NCI-H226 (cell line): ENCODE results near the gene SKIL.
"Not testable (repeated sequence)": the region's sequence is repeated elsewhere in the genome, so short reads cannot be mapped to it uniquely, and the experiment has no call there.

Experiments
- DNase-seq: peaks from one replicate; pipeline ENCODE4 v3.0.0-alpha.2; 2015

The SKIL gene, protein sequence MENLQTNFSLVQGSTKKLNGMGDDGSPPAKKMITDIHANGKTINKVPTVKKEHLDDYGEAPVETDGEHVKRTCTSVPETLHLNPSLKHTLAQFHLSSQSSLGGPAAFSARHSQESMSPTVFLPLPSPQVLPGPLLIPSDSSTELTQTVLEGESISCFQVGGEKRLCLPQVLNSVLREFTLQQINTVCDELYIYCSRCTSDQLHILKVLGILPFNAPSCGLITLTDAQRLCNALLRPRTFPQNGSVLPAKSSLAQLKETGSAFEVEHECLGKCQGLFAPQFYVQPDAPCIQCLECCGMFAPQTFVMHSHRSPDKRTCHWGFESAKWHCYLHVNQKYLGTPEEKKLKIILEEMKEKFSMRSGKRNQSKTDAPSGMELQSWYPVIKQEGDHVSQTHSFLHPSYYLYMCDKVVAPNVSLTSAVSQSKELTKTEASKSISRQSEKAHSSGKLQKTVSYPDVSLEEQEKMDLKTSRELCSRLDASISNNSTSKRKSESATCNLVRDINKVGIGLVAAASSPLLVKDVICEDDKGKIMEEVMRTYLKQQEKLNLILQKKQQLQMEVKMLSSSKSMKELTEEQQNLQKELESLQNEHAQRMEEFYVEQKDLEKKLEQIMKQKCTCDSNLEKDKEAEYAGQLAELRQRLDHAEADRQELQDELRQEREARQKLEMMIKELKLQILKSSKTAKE

DNA sequence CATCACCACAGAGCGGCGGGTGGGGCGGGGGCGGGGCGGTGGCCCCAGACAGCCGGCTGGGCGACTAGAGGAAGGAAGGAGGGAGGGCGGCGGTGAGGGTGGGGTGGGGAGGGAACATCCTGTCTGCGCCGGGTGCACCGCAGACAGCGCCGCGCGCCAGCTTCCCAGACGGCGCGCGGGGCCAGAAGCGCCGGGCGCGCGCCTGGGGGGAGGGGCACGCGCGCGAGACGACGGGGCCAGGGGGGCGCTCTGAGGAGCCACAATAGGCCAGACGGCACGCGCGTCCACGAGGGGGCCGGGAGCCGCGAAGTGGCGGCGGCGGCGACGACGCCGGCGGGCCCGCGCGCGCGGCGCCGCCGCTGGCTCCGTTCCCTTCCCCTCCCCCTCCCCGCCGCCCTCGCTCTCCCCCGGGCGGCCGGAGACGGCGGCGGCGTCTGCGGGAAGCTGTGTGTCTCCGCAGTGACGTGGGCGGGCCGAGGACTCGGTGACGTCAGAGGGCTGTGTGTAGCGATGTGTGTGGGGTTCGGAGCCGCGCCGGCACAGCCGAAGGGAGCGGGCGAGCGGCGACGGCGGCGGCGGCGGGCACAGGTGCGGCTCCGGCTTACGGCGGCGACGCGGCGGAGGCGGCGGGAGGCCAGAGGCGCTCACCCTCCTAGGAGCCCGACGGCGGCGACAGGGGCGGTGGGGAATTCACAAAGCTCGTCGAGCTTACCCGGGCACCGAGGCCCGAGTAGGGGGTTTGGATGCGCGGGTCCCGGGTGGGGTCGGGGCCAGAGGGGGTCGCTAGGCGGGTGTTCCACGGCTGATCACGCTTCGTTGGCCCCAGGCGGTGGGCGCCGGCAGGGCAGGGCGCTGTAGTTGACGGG is at the start of gene SKIL:
TSS of gene SKIL (plus strand) at position 540 of the 866 bp plus-strand sequence. CDS start 2,617 bp downstream, outside the sequence.
- DNase-seq = peak; percentile 94

DNA sequence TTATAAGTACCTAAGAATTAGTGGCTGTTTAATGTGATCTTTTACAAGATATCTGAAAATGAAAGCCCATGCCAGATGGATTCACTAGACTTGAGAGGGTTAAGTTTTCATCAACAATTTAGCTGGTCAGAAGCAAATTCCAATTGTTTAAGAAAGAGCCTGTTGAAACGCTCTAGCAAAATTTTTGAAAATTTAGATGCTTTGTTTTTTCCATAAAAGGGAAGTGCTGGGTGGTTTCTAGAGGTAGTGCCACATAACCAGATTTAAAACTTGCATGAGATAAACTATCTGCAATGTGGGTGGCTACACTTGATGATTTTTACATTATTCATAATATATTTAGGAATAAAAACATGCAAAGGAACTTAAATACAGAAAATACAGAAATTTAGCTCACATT is 48.5 kb upstream of the SKIL start:
- DNase-seq = no peak

DNA sequence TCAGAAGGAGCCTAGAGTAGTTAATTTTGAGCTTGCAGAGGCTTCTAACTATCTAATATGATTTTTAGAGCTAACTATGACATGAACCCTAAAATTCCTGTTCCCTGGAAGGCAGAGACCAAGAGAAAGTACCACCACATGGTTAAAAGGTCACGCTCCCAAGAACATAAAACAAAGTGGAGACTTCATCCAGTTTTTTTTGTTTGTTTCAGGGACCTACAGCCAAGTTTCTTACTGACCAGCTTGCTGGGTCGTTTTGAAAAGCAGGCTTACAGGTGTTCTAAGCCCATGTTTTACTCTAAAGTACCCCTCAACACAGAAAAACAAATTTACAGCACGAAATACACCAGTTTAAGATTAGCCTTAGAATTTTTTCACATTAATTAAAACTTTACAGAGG is 39.6 kb upstream of the SKIL start:
- DNase-seq = no peak

DNA sequence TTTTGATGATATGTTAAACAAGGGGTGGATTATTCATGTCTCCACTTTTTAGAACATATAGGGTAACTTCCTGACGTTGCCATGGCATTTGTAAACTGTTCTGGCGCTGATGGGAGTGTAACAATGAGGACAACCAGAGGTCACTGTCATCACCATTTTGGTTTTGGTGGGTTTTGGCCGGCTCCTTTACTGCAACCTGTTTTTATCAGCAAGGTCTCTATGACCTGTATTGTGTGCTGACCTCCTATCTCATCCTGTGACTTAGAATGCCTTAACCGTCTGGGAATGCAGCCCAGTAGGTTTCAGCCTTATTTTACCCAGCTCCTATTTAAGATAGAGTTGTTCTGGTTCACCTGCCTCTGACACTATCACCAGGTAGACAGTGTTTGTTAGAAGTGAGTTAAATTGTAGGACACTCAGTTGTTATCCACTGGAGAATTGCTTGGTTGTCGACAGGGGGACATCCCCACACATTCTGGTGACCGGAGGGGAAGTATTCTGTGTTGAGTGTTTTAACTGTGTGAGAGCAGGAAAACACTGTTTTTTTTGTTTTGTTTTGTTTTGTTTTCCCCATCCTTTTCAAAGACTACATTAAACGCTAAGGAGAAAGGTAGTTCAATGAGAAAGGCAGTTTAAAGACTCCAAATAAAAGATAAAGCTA is 36.9 kb upstream of the SKIL start:
- DNase-seq = no peak

DNA sequence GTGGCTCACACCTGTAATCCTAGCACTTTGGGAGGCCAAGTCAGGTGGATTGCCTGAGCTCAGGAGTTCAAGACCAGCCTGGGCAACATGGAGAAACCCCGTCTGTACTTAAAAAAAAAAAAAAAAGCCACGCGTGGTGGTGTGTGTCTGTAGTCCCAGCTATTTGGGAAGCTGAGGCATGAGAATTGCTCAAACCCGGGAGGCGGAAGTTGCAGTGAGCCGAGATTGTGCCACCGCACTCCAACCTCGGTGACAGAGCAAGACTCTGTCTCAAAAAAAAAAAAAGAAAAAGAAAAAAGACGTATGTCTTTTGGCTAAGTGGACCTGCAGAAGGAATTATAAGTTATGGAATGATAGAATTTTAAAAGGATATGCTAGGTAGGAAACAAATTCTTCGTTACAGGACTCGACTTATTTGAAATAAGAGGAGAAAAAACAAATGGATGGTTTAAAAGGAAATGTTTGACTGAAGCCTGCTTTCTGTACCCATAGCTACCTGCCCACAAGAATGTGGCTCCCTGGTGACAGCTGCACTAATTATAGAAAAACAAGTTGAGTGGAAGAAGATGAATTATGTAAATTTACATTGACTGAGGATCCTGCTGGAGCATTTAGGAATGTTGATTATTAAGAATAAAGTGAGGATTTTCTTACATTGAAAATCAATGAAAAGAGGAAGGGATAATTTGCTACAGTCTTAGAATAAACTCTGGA is 36.0 kb upstream of the SKIL start:
- no peak for DNase-seq

DNA sequence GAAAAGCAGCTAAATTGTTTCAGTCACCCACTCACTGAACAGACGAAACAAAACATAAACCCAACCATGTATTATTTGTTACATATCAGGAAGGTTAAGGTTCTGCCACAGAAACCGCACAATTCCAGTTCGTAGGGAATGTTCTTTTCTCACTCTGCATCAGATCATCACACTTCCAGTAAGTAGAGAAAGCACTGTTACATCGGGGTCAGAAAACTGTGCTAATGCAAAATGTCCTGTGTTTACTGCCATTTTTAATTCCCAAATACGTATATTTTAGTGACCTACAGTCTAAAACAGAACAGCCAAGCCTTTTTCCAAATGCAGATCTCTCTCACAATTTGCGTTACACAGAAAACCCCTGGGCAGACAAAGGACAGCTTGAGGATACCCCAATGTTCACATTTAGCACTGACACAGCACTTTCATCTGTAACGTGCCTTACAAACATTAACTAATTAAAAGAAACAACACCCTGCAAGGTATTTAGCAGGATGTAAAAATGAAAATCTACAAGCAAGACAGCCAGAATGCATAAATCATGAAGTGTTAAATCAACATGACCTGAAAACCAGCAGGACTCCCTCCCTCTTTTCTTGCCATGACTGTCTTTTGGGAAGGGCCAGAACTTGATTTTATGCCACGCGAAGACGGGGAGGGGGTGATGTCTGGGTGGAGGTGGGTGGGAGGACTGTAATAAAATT is 34.8 kb upstream of the SKIL start:
- no peak for DNase-seq

DNA sequence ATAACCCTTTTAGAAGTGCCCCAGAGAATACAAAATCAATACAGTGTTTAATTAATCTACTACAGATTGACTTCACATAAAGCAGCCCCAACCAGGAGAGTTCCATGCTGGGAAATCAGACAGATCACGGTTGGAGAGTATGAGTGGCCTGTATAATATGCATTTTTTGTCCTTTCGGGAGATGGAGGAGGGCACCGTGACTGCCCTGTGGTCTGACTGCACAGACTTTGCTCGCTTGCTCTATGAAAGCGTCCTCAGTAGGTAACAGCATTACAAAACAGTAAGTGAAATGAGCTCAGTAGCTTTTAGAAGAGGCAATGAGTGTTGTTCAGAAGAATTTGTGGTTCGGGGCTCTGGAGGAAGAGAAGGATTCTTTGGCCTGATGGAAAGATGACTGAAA is 34.2 kb upstream of the SKIL start:
- DNase-seq = no peak

DNA sequence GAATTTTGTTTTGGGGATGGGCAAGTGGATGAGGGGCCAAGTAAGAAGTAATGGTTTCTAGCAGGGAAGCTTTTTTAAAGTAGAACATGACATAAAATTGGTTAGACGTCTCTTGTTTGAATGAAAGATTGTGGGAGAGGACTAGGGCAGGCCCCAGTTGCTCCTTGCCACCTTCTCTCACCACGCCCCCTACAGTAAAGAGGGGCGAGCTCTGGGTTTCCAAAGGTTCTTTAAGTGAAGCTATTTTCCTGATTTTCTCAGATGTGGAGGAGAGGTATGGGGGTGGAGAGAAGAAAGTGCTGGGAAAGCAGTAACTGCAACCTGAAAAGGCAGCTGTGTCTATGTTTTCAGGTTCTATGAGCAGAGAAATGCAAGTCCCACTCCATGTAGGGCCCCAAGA is 32.6 kb upstream of the SKIL start:
- DNase-seq = no peak

DNA sequence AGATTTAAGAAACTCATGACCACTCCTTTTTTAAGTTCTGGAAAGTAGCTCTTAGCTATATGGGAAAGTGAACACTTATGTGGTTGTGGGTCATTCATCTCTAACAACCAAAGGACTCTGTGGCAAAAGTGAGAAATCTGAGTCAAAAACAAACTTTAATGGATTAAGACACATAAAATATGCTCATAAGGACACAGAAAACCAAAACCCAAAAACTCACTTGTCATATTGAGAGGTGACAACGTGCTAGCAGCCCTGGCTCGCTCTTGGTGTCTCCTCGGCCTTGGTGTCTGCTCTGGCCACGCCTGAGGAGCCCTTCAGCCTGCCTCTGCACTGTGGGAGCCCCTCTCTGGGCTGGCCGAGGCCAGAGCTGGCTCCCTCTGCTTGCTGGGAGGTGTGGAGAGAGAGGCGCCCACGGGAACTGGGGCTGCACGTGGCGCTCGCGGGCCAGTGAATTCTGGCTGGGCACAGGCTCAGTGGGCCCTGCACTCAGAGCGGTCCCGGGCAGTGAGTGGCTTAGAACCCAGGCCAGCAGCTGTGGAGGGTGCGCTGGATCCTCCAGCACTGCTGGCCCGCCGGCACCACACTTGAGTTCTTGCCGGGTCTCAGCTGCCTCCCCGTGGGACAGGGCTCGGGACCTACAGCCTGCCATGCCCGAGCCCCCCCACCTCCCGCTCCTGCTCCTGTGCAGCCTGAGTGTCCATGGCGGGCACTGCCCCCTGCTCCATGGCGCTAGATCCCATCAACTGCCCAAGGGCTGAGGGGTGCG is 30.3 kb upstream of the SKIL start:
- DNase-seq = no peak

DNA sequence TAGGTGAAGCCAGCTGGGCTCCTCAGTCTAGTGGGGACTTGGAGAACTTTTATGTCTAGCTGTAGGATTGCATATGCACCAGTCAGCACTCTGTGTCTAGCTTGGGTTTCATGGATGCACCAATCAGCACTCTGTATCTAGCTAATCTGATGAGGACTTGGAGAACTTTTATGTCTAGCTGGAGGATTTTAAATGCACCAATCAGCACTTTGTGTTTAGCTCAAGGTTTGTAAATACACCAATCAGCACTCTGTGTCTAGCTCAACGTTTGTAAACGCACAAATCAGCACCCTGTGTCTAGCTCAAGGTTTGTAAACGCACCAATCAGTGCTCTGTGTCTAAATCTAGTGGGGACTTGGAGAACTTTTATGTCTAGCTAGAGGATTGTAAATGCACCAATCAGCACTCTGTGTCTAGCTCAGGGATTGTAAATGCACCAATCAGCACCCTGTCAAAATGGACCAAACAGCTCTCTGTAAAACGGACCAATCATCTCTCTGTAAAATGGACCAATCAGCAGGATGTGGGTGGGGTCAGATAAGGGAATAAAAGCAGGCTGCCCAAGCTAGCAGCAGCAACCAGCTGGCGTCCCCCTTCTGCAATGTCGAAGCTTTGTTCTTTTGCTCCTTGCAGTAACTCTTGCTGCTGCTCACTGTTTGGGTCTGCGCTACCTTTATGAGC is 29.5 kb upstream of the SKIL start:
- not testable (repeated sequence) for DNase-seq

DNA sequence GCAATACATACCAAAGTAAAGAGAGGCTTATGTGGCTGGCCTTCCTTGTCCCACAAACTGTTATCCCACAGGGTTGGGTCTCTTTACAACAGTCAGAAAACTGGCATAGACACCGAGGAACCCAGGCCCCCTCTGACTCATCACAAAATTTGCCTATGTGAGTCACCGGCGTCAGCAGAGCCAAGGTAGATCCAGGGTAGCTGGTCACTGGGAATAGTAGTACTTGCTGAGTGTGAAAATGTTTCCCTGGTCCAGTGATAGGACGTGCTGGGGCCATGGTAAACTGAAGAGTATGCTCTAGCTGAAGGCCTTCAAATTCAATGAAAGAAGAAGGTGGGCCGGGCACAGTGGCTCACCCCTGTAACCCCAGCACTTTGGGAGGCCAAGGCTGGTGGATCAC is 27.1 kb upstream of the SKIL start:
- peak; percentile 16 for DNase-seq

DNA sequence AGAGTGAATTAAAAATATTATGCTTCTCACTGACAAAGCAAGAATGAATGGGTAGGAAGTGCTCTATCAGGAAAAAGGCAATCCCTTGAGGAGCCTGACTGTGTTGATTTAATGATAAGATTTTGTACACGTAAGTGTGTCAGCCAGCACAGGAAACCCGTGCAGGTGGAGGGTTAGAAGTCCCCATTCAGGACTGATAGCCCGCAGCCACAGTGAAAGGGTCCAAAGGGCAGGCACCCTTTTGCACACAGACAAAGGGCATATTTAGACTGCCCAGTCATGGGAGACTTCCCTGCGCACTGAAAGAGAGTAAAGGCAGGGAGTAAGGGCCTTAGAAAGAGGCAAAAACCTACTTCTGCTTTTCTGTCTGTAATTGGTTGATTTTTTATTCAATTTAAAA is 26.4 kb upstream of the SKIL start:
- no peak for DNase-seq

DNA sequence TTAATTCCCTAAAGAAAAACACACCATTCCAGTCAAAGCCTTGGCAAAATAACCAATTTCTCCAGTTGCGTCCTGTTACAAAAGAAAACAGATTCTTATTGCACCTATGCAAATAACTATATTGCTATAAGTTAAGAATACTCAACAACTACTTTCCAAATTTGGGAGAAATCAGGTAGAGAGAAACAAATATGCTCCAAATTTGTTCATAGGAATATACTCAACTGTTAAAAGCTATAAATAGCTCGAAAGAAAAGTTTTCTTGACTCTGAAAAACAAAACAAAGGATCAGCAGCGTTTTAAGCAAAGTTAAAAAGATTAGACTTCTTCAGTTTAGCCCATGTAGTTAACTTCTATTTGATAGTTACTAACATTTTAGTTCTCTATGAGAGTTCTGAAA is 20.1 kb upstream of the SKIL start:
- no peak for DNase-seq

DNA sequence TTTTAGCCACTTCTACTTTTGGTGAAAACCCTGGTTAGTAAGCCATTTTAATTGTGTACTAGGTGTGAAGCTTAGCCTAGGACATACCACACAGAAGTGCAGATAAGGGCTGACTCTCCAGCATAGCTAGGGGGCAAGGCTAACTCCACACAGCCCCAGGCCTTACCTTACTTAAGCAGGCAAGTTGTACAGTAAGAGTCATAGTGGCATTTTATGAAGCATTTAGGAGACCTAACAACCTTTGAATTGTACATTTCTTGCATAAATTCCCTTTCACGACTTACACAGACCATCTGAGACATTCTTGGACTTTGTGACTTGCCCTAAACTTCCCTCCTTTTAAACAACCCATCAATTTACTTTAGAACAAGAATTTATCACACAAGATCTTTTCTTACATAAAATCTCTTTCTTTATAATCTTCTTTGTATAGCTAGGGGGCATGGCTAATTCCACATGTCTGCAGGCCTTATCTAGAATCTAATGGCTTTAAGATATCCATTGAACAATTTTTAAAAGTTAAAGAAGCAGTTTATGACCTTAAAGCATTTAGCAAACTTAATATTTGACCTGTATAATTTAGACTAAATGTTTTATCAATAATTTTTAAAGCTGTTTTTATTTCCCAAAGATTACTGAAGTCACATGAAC is 18.7 kb upstream of the SKIL start:
- no peak for DNase-seq

DNA sequence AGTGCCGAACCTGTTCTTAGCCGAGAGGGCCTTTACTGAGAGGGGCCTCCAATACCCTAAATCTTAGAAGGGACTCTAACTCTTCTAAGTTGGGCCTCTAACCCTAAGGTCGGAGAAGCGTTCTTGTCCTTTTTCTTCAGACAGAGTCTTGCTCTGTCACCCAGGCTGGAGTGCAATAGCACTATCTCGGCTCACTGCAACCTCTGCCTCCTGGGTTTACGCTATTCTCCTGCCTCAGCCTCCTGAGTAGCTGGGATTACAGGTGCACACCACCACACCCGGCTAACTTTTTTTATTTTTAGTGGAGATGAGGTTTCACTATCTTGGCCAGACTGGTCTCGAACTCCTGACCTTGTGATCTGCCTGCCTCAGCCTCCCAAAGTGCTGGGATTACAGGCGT is 15.2 kb upstream of the SKIL start:
- not testable (repeated sequence) for DNase-seq

DNA sequence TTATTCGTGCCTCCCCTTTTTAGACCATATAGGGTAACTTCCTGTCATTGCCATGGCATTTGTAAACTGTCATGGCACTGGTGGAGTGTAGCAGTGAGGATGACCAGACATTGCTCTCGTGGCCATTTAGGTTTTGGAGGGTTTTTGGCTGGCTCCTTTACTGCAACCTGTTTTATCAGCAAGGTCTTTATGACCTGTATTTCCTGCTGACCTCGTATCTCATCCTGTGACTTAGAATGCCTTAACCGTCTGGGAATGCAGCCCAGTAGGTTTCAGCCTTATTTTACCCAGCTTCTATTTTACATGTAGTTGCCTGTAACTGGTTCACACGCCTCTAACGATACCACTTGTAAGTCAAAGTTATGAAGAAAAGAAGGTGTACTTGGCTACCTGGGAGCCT is 13.7 kb upstream of the SKIL start:
- DNase-seq = peak; percentile 29

DNA sequence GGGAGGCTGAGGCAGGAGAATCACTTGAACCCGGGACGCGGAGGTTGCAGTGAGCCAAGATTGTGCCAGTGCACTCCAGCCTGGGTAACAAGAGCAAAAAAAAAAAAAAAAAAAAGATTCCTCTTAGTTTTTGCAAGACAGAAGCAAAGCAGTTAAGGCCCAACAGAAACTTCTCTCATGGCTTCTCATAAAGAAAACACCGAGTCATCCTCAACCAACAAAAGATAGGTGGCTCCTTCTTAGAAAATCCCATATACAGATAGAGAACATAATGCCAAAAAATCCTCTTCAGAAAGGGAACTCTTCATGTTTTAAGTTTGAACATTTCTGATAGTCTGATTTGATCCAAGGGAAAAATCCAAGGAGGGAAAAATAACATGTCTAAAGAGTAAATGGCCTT is 12.5 kb upstream of the SKIL start:
- peak; percentile 33 for DNase-seq

DNA sequence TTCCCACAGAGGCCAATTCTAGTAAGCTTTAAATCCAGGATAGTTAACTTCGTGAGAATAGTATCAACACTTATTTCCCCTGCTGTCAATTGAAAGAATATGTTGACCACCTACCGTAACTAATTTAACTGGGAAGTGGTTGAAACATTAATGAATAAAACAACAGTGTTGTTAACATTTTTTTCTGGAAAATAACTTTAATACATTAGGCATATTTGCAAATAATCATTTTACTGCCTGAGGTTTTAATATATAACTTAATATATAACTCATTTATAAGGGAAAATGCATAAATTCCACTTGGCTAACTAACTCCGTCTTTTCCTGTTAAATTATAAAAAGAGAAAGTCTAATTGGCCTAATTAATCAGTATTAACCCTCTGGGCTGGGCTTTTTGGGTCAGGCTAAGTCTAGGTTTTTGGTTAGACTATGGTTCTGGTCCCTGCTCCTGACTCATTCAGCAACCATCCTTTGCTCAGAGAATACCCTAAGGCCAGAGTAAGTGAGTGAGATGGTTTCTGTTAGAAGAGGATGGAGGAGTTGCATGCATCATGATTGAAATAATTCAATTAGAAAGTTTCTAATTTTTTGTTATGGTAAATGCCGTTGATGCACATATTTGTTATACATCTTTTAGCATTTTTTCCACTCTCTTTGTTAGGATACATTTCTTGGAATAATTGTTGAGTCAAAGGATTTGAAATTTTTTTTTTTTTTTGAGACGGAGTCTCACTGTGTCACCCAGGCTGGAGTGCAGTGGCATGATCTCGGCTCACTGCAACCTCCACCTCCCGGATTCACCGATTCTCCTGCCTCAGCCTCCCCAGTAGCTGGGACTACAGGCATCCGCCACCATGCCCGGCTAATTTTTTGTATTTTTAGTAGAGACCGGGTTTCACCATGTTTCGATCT is 10.8 kb upstream of the SKIL start:
- peak; percentile 78 for DNase-seq
